CD14-positive monocyte (primary cell): ENCODE results near the gene CNOT6. TPM values are rescaled to one million over a fixed set of nuclear protein-coding genes. Genes with fewer than 3 reads are reported as not detected.

Experiments
- DNase-seq, 3 donors: peaks; one replicate each; pipeline ENCODE4 v3.0.0-alpha.2; 2011 to 2022
- H2AFZ ChIP-seq: 2 replicates; pipeline ENCODE4 v1.6.0; 2012; ENCODE audit warnings: mild to moderate bottlenecking, low read depth, low read length, inconsistent platforms; ENCODE audit not compliant: insufficient read depth, poor library complexity, severe bottlenecking
- H3K27ac ChIP-seq, 2 donors: 1 replicate in 1 of 2; 2 replicates in 1 of 2; pipeline ENCODE4 v1.5.1; 2012 to 2013; ENCODE audit warnings: low read length in 2 of 2, control low read depth in 1 of 2, inconsistent platforms in 1 of 2, low read depth in 1 of 2, mild to moderate bottlenecking in 1 of 2
- H3K27me3 ChIP-seq, 2 donors: one replicate each; pipeline versions ENCODE4 v1.6.0 to v1.6.1; 2011 to 2013; ENCODE audit warnings: low read length in 2 of 2; ENCODE audit not compliant: control insufficient read depth in 2 of 2, insufficient read depth in 2 of 2
- H3K36me3 ChIP-seq, 2 donors: replicated peaks in 1 of 2; 1 replicate in 1 of 2; 2 replicates in 1 of 2; pipeline versions ENCODE4 v1.5.1 to v1.6.1; 2012 to 2013; ENCODE audit warnings: low read length in 2 of 2, control low read depth in 1 of 2, inconsistent platforms in 1 of 2, mild to moderate bottlenecking in 1 of 2; ENCODE audit not compliant: insufficient read depth in 2 of 2, control insufficient read depth in 1 of 2
- H3K4me1 ChIP-seq, 2 donors: 1 replicate in 1 of 2; 2 replicates in 1 of 2; pipeline versions ENCODE4 v1.5.1 to v1.6.1; 2012 to 2013; ENCODE audit warnings: low read length in 2 of 2, control low read depth in 1 of 2, inconsistent platforms in 1 of 2, mild to moderate bottlenecking in 1 of 2, moderate library complexity in 1 of 2; ENCODE audit not compliant: insufficient read depth in 2 of 2, control insufficient read depth in 1 of 2
- H3K4me2 ChIP-seq: replicated peaks from 2 replicates; pipeline ENCODE3; 2012; ENCODE audit warnings: low read length, moderate library complexity, mild to moderate bottlenecking; ENCODE audit not compliant: poor library complexity, severe bottlenecking; ENCODE audit errors: extremely low read depth
- H3K4me3 ChIP-seq, 3 experiments: fragments of 200-600 bp in 1 of 3; sonication (generic) in 1 of 3; replicated peaks in 1 of 3; 1 replicate in 2 of 3; 2 replicates in 1 of 3; pipeline ENCODE4 v1.5.1; 2011 to 2013; ENCODE audit warnings: low read length in 3 of 3, mild to moderate bottlenecking in 3 of 3, control low read depth in 2 of 3, low read depth in 2 of 3, inconsistent platforms in 1 of 3, moderate library complexity in 1 of 3
- H3K79me2 ChIP-seq: 2 replicates; pipeline ENCODE4 v1.6.0; 2012; ENCODE audit warnings: mild to moderate bottlenecking, control low read depth, inconsistent platforms, low read length, moderate library complexity; ENCODE audit not compliant: insufficient read depth
- H3K9ac ChIP-seq: 2 replicates; pipeline ENCODE4 v1.6.0; 2017; ENCODE audit warnings: low read length, mild to moderate bottlenecking; ENCODE audit not compliant: insufficient read depth, poor library complexity, severe bottlenecking
- H3K9me3 ChIP-seq, 2 donors: replicated peaks in 1 of 2; 1 replicate in 1 of 2; 2 replicates in 1 of 2; pipeline versions ENCODE4 v1.5.1 to v1.6.1; 2012 to 2013; ENCODE audit warnings: low read length in 2 of 2, control low read depth in 1 of 2; ENCODE audit not compliant: control insufficient read depth in 1 of 2, insufficient read depth in 1 of 2
- H4K20me1 ChIP-seq: 2 replicates; pipeline ENCODE4 v1.6.0; 2012; ENCODE audit warnings: mild to moderate bottlenecking, low read length, control low read depth, moderate library complexity; ENCODE audit not compliant: insufficient read depth
- H3K27ac Mint-ChIP-seq, 7 donors: one replicate each; pipeline ENCODE4 v1.8.0; 2020; ENCODE audit warnings: mild to moderate bottlenecking in 7 of 7, mixed read lengths in 7 of 7, moderate library complexity in 6 of 7, inconsistent platforms in 2 of 7
- H3K27me3 Mint-ChIP-seq, 3 donors: one replicate each; pipeline ENCODE4 v1.8.0; 2021 to 2022; ENCODE audit warnings: low read depth in 3 of 3, mild to moderate bottlenecking in 3 of 3, mixed read lengths in 3 of 3, moderate library complexity in 3 of 3, inconsistent platforms in 1 of 3
- H3K36me3 Mint-ChIP-seq, 2 donors: one replicate each; pipeline ENCODE4 v1.8.0; 2020; ENCODE audit warnings: mixed read lengths in 2 of 2, inconsistent platforms in 1 of 2, mild to moderate bottlenecking in 1 of 2
- H3K4me1 Mint-ChIP-seq: one replicate; pipeline ENCODE4 v1.8.0; 2020; ENCODE audit warnings: mild to moderate bottlenecking, mixed read lengths
- H3K4me3 Mint-ChIP-seq, 2 donors: one replicate each; pipeline ENCODE4 v1.8.0; 2020; ENCODE audit warnings: mild to moderate bottlenecking in 2 of 2, mixed read lengths in 2 of 2, moderate library complexity in 1 of 2
- H3K9me3 Mint-ChIP-seq, 7 donors: one replicate each; pipeline ENCODE4 v1.8.0; 2020 to 2022; ENCODE audit warnings: mixed read lengths in 7 of 7, mild to moderate bottlenecking in 6 of 7, moderate library complexity in 6 of 7, inconsistent platforms in 2 of 7
- CTCF ChIP-seq: fragments of 200-600 bp; IDR thresholded peaks from one replicate; pipeline ENCODE4 v1.8.0; 2022; ENCODE audit warnings: antibody characterized with exemption, mild to moderate bottlenecking
- WGBS: methylation state at CpG from one replicate; pipeline ENCODE4 v1.1.5; 2013; ENCODE audit warnings: missing lambda C conversion rate; ENCODE audit not compliant: insufficient coverage; 5-methylcytosine and 5-hydroxymethylcytosine counted together
- intact Hi-C, 2 donors: fragments of 100-400 bp; cut with micrococcal nuclease; formaldehyde crosslinking; loops; one replicate each; pipeline versions ENCODE4 v1.15.0 to v1.15.1; 2023
- polyA plus RNA-seq, 3 donors: library from polyadenylated mRNA; depleted of rRNA in 1 of 3; unstranded in 2 of 3; stranded (reverse) in 1 of 3; fragments of 300-500 nt in 2 of 3; fragments of >200 nt in 1 of 3; fragmentation: Illumina TruSeq in 2 of 3; gene quantifications; 1 replicate in 2 of 3; 2 replicates in 1 of 3; pipeline ENCODE4 v1.2.3, GENCODE V29; 2012 to 2021

The CNOT6 gene
- polyA plus RNA-seq, 3 donors, result 4.8 to 9.5 (median 7.7) TPM

- no peaks in the 10 kb centered on the region for H3K79me2 ChIP-seq
- intact Hi-C loops, result no loop called here
- no peak overlapping the region for H3K27ac Mint-ChIP-seq
These were observed 26.0 kb upstream of the CNOT6 start for GRCh38 chr5:180467989-180468731.

More at GRCh38 chr5:180467989-180468731, 26.0 kb upstream of the CNOT6 start:
- Histone ChIP-seq H3K27me3 (no peaks in the 10 kb centered on the region), H3K4me1 (no peaks in the 10 kb centered on the region), H3K27ac (no peak overlapping the region), H3K9me3 (no peaks in the 10 kb centered on the region), H3K4me2 (no peak overlapping the region), H3K9ac (no peak overlapping the region), H2AFZ (no peak overlapping the region), H4K20me1 (no peaks in the 10 kb centered on the region), H3K36me3 (no peaks in the 10 kb centered on the region), H3K4me3 (no peak overlapping the region)
- Mint-ChIP-seq H3K27me3 (peaks cover 2 to 10% (median 2%) of the 10 kb centered on the region in 3 donors), H3K4me1 (no peaks in the 10 kb centered on the region), H3K9me3 (peaks cover 0 to 10% (median 4%) of the 10 kb centered on the region in 7 donors), H3K36me3 (no peaks in the 10 kb centered on the region), H3K4me3 (no peak overlapping the region)
- no peak for TF ChIP-seq CTCF
- 91% methylated on average over 11 of the region's 18 CpGs for WGBS
- no peak for DNase-seq
